ENCODE measurements around the gene TCAIM. TPM values are rescaled to one million over a fixed set of nuclear protein-coding genes. Genes with fewer than 3 reads are reported as not detected.
"Not testable (repeated sequence)": the region's sequence is repeated elsewhere in the genome, so short reads cannot be mapped to it uniquely, and the experiment has no call there.

The TCAIM gene
- total and polyA plus RNA-seq, 11 donors = 17.0 to 45.0 (median 31.4) TPM

DNA sequence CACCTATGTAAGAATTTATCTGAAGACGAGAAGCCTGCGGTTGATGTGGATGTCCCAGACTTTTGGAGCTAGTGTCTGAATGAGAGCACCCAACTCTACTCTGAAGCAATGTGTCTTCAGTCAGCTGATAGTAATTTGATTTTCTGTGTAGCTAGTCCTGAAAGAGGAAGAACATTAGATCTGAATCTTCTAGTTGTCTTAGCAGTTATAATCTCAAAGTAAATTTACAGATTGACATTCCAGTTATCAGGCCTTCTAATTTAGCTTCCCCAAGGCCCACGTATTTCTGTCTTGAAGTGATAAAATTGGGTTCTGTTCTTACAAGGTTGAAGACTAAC lies 1.5 kb downstream of the TCAIM start:
- Histone ChIP-seq H3K4me3 (peak overlapping the region in 9 of 12 donors; percentile 60 to 80 (median 69)), H3K4me1 (peaks cover 0 to 42% (median 20%) of the 10 kb centered on the region in 12 donors), H3K27ac (peak overlapping the region in 9 of 12 donors; percentile 94 to 98 (median 97)), H3K9me3 (no peaks in the 10 kb centered on the region), H3K27me3 (no peaks in the 10 kb centered on the region), H3K36me3 (no peaks in the 10 kb centered on the region)
- ATAC-seq = no peak
- TF ChIP-seq POLR2A (IDR thresholded peaks at IDR 0.05) (no peak), CTCF (IDR thresholded peaks at IDR 0.05) (no peak)
- no peak for DNase-seq
- intact Hi-C loops (cut with DNase I) = no loop called here
- 59 to 67% (median 61%) methylated on average over 3 of the region's 3 CpGs for WGBS, 4 donors

DNA sequence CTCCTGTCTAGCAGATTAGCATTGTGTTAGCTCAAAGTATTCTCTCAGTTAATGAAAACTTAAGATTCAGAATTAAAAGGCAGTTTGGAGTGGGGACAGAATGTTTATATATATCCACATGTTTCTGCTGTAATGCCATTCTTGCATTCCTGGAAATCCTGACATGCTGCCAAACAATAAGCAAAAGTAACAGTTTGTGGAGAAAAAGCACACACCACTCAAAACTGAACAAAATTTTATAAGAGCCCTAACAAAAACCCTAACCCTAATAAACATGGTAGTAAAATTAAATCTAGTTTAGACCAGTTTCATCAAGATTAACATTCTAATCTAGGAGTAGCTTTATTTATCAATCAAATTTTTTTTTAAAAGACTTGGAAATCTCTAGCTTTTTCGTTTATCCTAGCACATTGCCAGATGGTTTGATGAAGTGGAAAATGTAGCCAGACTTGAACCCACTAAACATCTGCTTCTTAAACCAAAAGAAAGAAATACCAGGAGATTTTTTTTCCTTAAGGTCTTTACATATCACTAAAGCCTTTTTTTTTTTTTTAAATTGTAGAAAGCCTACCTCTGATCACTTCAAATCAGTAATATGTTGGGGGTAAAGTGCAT lies 3.7 kb downstream of the TCAIM start:
- H3K4me3 ChIP-seq = no peak overlapping the region
- TF ChIP-seq POLR2A (IDR thresholded peaks at IDR 0.05) (no peak), CTCF (IDR thresholded peaks at IDR 0.05) (no peak)
- no peaks in the 10 kb centered on the region for H3K27me3 ChIP-seq
- DNase-seq (no peak), ATAC-seq (no peak)
- intact Hi-C loops (cut with DNase I) = no loop called here
- 32 to 38% (median 36%) methylated on average over 1 of the region's 1 CpG for WGBS, 4 donors
- H3K27ac ChIP-seq = peak overlapping the region in 5 of 12 donors; percentile 12 to 22 (median 14)
- no peaks in the 10 kb centered on the region for H3K9me3 ChIP-seq
- peaks cover 0 to 52% (median 22%) of the 10 kb centered on the region in 12 donors for H3K4me1 ChIP-seq
- H3K36me3 ChIP-seq = no peaks in the 10 kb centered on the region

- no peak for DNase-seq
- intact Hi-C loops (cut with DNase I) = no loop called here
- Histone ChIP-seq H3K36me3 (no peaks in the 10 kb centered on the region), H3K4me3 (no peak overlapping the region), H3K9me3 (no peaks in the 10 kb centered on the region), H3K27me3 (no peaks in the 10 kb centered on the region), H3K4me1 (peaks cover 0 to 52% (median 20%) of the 10 kb centered on the region in 12 donors), H3K27ac (no peak overlapping the region)
- ATAC-seq = no peak
- TF ChIP-seq CTCF (IDR thresholded peaks at IDR 0.05) (no peak), POLR2A (IDR thresholded peaks at IDR 0.05) (no peak)
Measured at GRCh38 chr3:44343421-44343820, 4.9 kb downstream of the TCAIM start.

GRCh38 chr3:44346590-44346989 lies 8.0 kb downstream of the TCAIM start:
- intact Hi-C loops (cut with DNase I); ATAC-seq; H3K27me3 ChIP-seq; H3K36me3 ChIP-seq; H3K4me3 ChIP-seq; H3K9me3 ChIP-seq; DNase-seq: not testable (repeated sequence)
- peak overlapping the region in 1 of 12 donors; percentile 11 for H3K27ac ChIP-seq
- WGBS, 4 donors = 85 to 92% (median 87%) methylated on average over 6 of the region's 6 CpGs
- H3K4me1 ChIP-seq = peaks cover 0 to 31% (median 9%) of the 10 kb centered on the region in 12 donors

GRCh38 chr3:44348993-44349392 lies 10.4 kb downstream of the TCAIM start:
- peaks cover 0 to 3% (median 0%) of the 10 kb centered on the region in 9 donors for H3K36me3 ChIP-seq
- no peak overlapping the region for H3K4me3 ChIP-seq
- WGBS, 4 donors = 70 to 80% (median 78%) methylated on average over 6 of the region's 6 CpGs
- peaks cover 0 to 2% (median 0%) of the 10 kb centered on the region in 12 donors for H3K9me3 ChIP-seq
- no peak overlapping the region for H3K27ac ChIP-seq
- H3K4me1 ChIP-seq = peaks cover 0 to 24% (median 3%) of the 10 kb centered on the region in 12 donors
- H3K27me3 ChIP-seq = no peaks in the 10 kb centered on the region
- no peak for TF ChIP-seq POLR2A (IDR thresholded peaks at IDR 0.05)
- TF ChIP-seq CTCF (IDR thresholded peaks at IDR 0.05) = no peak
- DNase-seq (no peak), ATAC-seq (no peak)
- intact Hi-C loops (cut with DNase I) = no loop called here
